Right lobe of liver (tissue), 4 donors: ENCODE measurements around the gene KATNAL1.

Source experiments
- CTCF ChIP-seq, 4 donors: fragments of 200-600 bp in 3 of 4; fragments of 450-650 bp in 1 of 4; IDR thresholded peaks; one replicate each; pipeline versions ENCODE4 v1.5.1 to v1.8.0; 2016 to 2022; ENCODE audit warnings: antibody characterized with exemption in 4 of 4, mild to moderate bottlenecking in 2 of 4
- POLR2A ChIP-seq: fragments of 450-650 bp; IDR thresholded peaks from one replicate; pipeline ENCODE4 v1.6.1; 2017; ENCODE audit warnings: antibody characterized with exemption, mild to moderate bottlenecking
- donor health status: DM: no; HTN: no; CAD: no.
- donor health status: DM: no; HTN: no; CAD: no.
- donor health status: DM: no; HTN: yes; CAD: no.

- TF ChIP-seq CTCF (IDR thresholded peaks at IDR 0.05) (no peak), POLR2A (no peak)
These were observed 26.3 kb upstream of the KATNAL1 start for GRCh38 chr13:30333616-30334015.
